ENCODE data around the gene GOSR2.

Gene GOSR2

DNA sequence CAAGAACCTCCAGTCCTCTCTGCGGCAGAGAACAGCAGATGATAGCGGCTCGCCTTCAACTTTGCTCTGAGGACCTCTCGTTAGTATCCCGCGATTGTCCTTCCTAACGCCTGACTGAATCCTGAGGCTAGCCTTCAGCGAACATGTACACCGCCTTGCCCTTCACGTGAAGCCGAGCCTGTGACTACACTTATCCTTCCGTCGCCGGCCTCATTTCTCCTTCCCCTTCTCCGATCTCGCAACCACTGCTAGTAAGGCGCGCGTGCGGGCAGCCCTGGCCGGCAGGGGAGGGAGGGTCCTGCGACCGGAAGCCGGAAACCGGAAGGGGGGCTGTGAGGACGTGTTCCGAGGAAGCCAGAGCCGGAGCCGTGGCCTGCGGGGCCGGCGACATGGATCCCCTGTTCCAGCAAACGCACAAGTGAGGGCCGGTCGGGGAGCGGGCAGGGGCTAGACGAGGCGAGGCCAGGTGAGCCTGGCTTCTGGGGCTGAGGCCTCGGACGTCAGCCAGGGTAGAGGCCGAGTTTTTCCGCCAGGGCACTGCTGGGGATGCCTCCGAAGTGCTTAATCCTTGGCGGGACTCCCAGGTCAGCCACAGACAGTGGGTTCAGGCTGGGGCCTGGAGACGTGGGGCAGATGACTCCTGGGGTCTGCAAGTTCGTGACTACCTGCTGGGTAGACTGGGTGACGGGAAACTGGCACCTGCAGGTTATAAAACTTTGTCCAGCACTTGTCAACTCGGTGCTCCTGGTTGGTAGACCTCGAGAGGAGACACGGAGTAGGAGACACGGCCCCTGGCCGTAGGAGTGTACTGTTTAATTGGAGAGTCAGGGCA is at the start of gene GOSR2:
Gene GOSR2 (plus strand): TSS at position 357 of the 832 bp plus-strand sequence. CDS start 33 bp downstream, at position 390.
- peak within 1 kb of the TSS; percentile 87 for H3K27ac ChIP-seq (ENCODE audit: low read depth, low read length)
- H3K4me1 ChIP-seq (ENCODE audit: control insufficient read depth, insufficient read depth, low read length, unreplicated experiment) = peaks cover 16% of the 10 kb centered on the region
- peak within 1 kb of the TSS; percentile 91 for H2AFZ ChIP-seq (ENCODE audit: low read length, unreplicated experiment)
- H3K36me3 ChIP-seq (ENCODE audit: insufficient read depth, low read length) = no peaks in the 10 kb centered on the region
- no peaks in the 10 kb centered on the region for H3K27me3 ChIP-seq (ENCODE audit: insufficient read depth, low read length)
- peaks cover 51% of the 10 kb centered on the region for H3K79me2 ChIP-seq (ENCODE audit: control insufficient read depth, insufficient read depth, low read length, unreplicated experiment)
- H3K4me3 ChIP-seq (ENCODE audit: low read depth, low read length) = peak within 1 kb of the TSS; percentile 81

DNA sequence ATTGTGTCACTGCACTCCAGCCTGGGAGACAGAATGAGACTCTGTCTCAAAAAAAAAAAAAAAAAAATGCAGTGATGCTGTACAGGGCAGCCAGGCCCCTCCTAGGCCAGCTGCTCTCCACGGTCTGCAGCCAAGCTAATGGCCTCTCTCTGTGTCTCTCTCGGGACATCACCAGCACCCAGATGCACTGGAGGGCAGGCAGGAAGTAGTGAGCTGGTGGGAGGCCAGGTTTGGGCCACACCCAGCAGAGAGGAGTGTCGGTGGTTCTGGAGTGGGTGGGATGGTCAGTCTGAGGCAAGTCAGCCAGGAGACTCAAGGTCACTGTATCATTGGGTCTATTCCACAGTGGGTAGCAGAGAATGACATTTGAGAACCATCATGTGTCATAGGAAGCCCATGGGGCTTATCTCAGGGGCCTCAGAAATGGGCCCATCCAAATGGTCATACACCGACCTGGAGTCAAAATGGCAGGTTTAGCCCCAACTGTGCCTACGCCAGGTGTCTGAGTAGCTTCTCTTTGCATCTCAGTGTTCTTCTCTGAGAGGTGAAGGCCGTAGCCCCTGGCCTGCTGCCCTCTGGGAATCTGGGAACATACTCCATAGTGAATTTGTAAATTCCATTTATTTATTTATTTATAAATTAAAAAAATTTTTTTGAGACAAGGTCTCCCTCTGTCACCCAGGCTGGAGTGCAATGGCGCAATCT is 48.9 kb upstream of the GOSR2 start:
- Histone ChIP-seq H3K4me3 (ENCODE audit: low read depth, low read length) (no peak overlapping the region), H3K4me1 (ENCODE audit: control insufficient read depth, insufficient read depth, low read length, unreplicated experiment) (no peaks in the 10 kb centered on the region), H3K36me3 (ENCODE audit: insufficient read depth, low read length) (no peaks in the 10 kb centered on the region)

GRCh38 chr17:46874906-46875305 is 48.1 kb upstream of the GOSR2 start:
- Histone ChIP-seq H3K27me3 (ENCODE audit: insufficient read depth, low read length) (peaks cover 4% of the 10 kb centered on the region; the same call in 1 of the 2 replicates), H3K79me2 (ENCODE audit: control insufficient read depth, insufficient read depth, low read length, unreplicated experiment) (no peaks in the 10 kb centered on the region), H3K27ac (ENCODE audit: low read depth, low read length) (no peak overlapping the region), H3K4me3 (ENCODE audit: low read depth, low read length) (no peak overlapping the region), H2AFZ (ENCODE audit: low read length, unreplicated experiment) (no peak overlapping the region), H3K4me1 (ENCODE audit: control insufficient read depth, insufficient read depth, low read length, unreplicated experiment) (no peaks in the 10 kb centered on the region), H3K36me3 (ENCODE audit: insufficient read depth, low read length) (no peaks in the 10 kb centered on the region)

More for the DNA sequence above, 48.9 kb upstream of the GOSR2 start:
- Histone ChIP-seq H3K27me3 (ENCODE audit: insufficient read depth, low read length) (peaks cover 4% of the 10 kb centered on the region; the same call in 1 of the 2 replicates), H3K27ac (ENCODE audit: low read depth, low read length) (no peak overlapping the region), H3K79me2 (ENCODE audit: control insufficient read depth, insufficient read depth, low read length, unreplicated experiment) (no peaks in the 10 kb centered on the region), H2AFZ (ENCODE audit: low read length, unreplicated experiment) (no peak overlapping the region)

- peaks cover 4% of the 10 kb centered on the region; the same call in 1 of the 2 replicates for H3K27me3 ChIP-seq (ENCODE audit: insufficient read depth, low read length)
- H2AFZ ChIP-seq (ENCODE audit: low read length, unreplicated experiment) = no peak overlapping the region
- H3K79me2 ChIP-seq (ENCODE audit: control insufficient read depth, insufficient read depth, low read length, unreplicated experiment) = no peaks in the 10 kb centered on the region
- H3K27ac ChIP-seq (ENCODE audit: low read depth, low read length) = no peak overlapping the region
- no peaks in the 10 kb centered on the region for H3K36me3 ChIP-seq (ENCODE audit: insufficient read depth, low read length)
- no peaks in the 10 kb centered on the region for H3K4me1 ChIP-seq (ENCODE audit: control insufficient read depth, insufficient read depth, low read length, unreplicated experiment)
- H3K4me3 ChIP-seq (ENCODE audit: low read depth, low read length) = no peak overlapping the region
Measured at GRCh38 chr17:46875849-46876352, 47.1 kb upstream of the GOSR2 start.

DNA sequence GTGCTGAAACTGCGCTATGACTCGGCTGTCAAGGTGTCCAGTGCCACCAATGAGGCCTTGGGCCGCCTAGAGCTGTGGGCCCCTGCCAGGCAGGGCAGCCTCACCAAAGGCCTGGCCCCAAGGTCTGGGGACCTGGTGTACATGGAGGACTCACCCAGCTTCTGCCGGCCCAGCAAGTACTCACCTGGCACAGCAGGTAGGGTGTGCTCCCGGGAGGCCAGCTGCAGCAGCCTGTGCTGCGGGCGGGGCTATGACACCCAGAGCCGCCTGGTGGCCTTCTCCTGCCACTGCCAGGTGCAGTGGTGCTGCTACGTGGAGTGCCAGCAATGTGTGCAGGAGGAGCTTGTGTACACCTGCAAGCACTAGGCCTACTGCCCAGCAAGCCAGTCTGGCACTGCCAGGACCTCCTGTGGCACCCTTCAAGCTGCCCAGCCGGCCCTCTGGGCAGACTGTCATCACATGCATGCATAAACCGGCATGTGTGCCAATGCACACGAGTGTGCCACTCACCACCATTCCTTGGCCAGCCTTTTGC is 46.5 kb upstream of the GOSR2 start:
- no peak overlapping the region for H3K4me3 ChIP-seq (ENCODE audit: low read depth, low read length)
- H3K27me3 ChIP-seq (ENCODE audit: insufficient read depth, low read length) = peaks cover 4% of the 10 kb centered on the region; the same call in 1 of the 2 replicates
- H3K36me3 ChIP-seq (ENCODE audit: insufficient read depth, low read length) = no peaks in the 10 kb centered on the region
- no peaks in the 10 kb centered on the region for H3K79me2 ChIP-seq (ENCODE audit: control insufficient read depth, insufficient read depth, low read length, unreplicated experiment)
- H3K27ac ChIP-seq (ENCODE audit: low read depth, low read length) = no peak overlapping the region
- H3K4me1 ChIP-seq (ENCODE audit: control insufficient read depth, insufficient read depth, low read length, unreplicated experiment) = no peaks in the 10 kb centered on the region
- H2AFZ ChIP-seq (ENCODE audit: low read length, unreplicated experiment) = no peak overlapping the region

DNA sequence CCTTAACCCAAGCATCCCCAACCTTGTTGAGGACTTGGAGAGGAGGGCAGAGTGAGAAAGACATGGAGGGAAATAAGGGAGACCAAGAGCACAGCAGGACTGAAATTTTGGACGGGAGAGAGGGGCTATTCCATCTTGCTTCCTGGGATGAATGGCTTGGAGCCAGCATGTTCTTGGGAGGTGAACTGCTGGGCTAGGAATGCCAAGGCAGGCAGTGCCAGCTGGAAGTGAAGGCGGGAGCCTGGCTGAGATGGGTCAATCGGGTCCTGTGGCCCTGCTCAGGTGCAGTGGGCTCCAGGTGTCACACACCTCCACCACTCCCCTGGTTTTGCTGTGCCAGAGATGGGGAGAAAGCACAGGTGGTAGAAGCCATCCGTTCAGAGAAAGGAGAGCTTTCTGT is 46.0 kb upstream of the GOSR2 start:
- Histone ChIP-seq H3K79me2 (ENCODE audit: control insufficient read depth, insufficient read depth, low read length, unreplicated experiment) (no peaks in the 10 kb centered on the region), H3K4me3 (ENCODE audit: low read depth, low read length) (no peak overlapping the region), H3K4me1 (ENCODE audit: control insufficient read depth, insufficient read depth, low read length, unreplicated experiment) (no peaks in the 10 kb centered on the region), H2AFZ (ENCODE audit: low read length, unreplicated experiment) (no peak overlapping the region), H3K36me3 (ENCODE audit: insufficient read depth, low read length) (no peaks in the 10 kb centered on the region), H3K27ac (ENCODE audit: low read depth, low read length) (no peak overlapping the region), H3K27me3 (ENCODE audit: insufficient read depth, low read length) (peaks cover 4% of the 10 kb centered on the region; the same call in 1 of the 2 replicates)

DNA sequence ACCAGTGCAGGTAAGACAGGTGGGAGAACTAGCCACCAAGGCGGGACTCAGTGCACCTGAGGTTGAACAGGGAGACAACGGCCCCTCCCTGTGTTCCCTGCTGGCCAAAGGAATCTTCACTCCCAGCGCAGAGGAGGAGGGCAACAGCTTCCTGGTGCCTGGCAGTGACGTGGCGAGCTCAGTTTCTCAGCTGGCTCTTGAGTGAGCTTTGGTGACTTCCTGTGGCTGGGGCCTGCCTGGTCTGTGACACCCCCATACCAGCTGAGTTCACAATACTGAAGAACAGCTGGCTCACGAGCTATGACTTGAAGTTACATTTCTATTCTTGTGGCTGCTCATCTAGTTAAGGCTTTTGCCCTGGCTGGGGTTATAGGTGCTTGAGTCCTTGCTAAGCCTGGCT is 45.5 kb upstream of the GOSR2 start:
- no peaks in the 10 kb centered on the region for H3K4me1 ChIP-seq (ENCODE audit: control insufficient read depth, insufficient read depth, low read length, unreplicated experiment)
- H3K79me2 ChIP-seq (ENCODE audit: control insufficient read depth, insufficient read depth, low read length, unreplicated experiment) = no peaks in the 10 kb centered on the region
- peaks cover 4% of the 10 kb centered on the region; the same call in 1 of the 2 replicates for H3K27me3 ChIP-seq (ENCODE audit: insufficient read depth, low read length)
- no peaks in the 10 kb centered on the region for H3K36me3 ChIP-seq (ENCODE audit: insufficient read depth, low read length)
- no peak overlapping the region for H3K4me3 ChIP-seq (ENCODE audit: low read depth, low read length)
- H2AFZ ChIP-seq (ENCODE audit: low read length, unreplicated experiment) = no peak overlapping the region
- H3K27ac ChIP-seq (ENCODE audit: low read depth, low read length) = no peak overlapping the region

GRCh38 chr17:46878055-46878454 is 44.9 kb upstream of the GOSR2 start:
- no peaks in the 10 kb centered on the region for H3K36me3 ChIP-seq (ENCODE audit: insufficient read depth, low read length)
- H3K4me3 ChIP-seq (ENCODE audit: low read depth, low read length) = no peak overlapping the region
- no peaks in the 10 kb centered on the region for H3K4me1 ChIP-seq (ENCODE audit: control insufficient read depth, insufficient read depth, low read length, unreplicated experiment)
- no peak overlapping the region for H2AFZ ChIP-seq (ENCODE audit: low read length, unreplicated experiment)
- peaks cover 4% of the 10 kb centered on the region; the same call in 1 of the 2 replicates for H3K27me3 ChIP-seq (ENCODE audit: insufficient read depth, low read length)
- H3K79me2 ChIP-seq (ENCODE audit: control insufficient read depth, insufficient read depth, low read length, unreplicated experiment) = no peaks in the 10 kb centered on the region
- H3K27ac ChIP-seq (ENCODE audit: low read depth, low read length) = no peak overlapping the region

DNA sequence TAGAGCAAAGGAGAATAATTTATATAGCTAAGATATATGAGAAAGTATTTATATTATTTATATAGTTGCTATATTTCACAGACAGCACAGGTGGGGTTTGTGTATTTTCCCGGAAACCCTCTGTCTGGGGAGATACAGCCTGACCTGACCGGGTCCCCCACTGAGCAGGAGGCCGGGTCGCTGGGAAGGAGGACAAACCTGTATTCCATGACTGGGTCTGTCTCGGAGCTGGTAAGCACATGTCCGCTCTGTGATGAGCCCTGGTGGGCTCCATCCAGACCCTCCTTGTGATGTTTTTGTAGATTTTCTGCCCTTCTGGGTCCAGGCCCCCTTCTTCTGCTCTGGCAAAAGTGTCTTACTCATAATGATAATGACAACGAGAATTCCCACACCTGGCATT is 43.9 kb upstream of the GOSR2 start:
- no peaks in the 10 kb centered on the region for H3K4me1 ChIP-seq (ENCODE audit: control insufficient read depth, insufficient read depth, low read length, unreplicated experiment)
- H3K27ac ChIP-seq (ENCODE audit: low read depth, low read length) = no peak overlapping the region
- H3K4me3 ChIP-seq (ENCODE audit: low read depth, low read length) = no peak overlapping the region
- no peak overlapping the region for H2AFZ ChIP-seq (ENCODE audit: low read length, unreplicated experiment)
- no peaks in the 10 kb centered on the region for H3K79me2 ChIP-seq (ENCODE audit: control insufficient read depth, insufficient read depth, low read length, unreplicated experiment)
- no peaks in the 10 kb centered on the region for H3K36me3 ChIP-seq (ENCODE audit: insufficient read depth, low read length)
- peaks cover 8% of the 10 kb centered on the region for H3K27me3 ChIP-seq (ENCODE audit: insufficient read depth, low read length)

DNA sequence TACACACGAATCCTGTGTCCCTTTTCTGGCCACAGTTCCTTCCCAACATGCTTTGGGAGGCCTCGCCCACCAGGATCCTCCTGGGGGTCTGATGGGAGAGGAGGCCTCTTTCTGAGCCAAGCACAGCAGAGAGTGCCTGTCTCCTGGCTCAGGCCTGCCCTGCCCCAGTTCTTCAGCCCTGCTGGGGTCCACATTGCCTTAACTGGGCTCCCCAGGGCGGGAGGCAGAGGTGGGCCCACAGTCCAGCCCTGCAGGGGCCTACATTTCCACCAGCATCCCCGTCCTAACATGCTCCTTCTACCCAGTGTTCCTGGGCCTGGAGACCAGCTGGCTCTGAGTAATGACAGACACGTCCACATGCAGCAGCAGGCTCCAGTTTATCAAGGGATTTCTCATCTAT is 41.9 kb upstream of the GOSR2 start:
- Histone ChIP-seq H2AFZ (ENCODE audit: low read length, unreplicated experiment) (no peak overlapping the region), H3K27me3 (ENCODE audit: insufficient read depth, low read length) (peaks cover 22% of the 10 kb centered on the region), H3K4me1 (ENCODE audit: control insufficient read depth, insufficient read depth, low read length, unreplicated experiment) (no peaks in the 10 kb centered on the region), H3K79me2 (ENCODE audit: control insufficient read depth, insufficient read depth, low read length, unreplicated experiment) (no peaks in the 10 kb centered on the region), H3K27ac (ENCODE audit: low read depth, low read length) (no peak overlapping the region), H3K4me3 (ENCODE audit: low read depth, low read length) (no peak overlapping the region), H3K36me3 (ENCODE audit: insufficient read depth, low read length) (no peaks in the 10 kb centered on the region)

Data from ACC112 (cell line).